HG03097 (cell line): Measurements from ENCODE around the gene SLC17A7.
"Not testable (repeated sequence)": the region's sequence is repeated elsewhere in the genome, so short reads cannot be mapped to it uniquely, and the experiment has no call there.

ENCODE experiments used
- ATAC-seq: cut with Tn5 transposase; IDR thresholded peaks from one replicate; pipeline ENCODE4 v1.9.1; 2021; ENCODE audit not compliant: unreplicated experiment, low FRiP score

Gene SLC17A7

DNA sequence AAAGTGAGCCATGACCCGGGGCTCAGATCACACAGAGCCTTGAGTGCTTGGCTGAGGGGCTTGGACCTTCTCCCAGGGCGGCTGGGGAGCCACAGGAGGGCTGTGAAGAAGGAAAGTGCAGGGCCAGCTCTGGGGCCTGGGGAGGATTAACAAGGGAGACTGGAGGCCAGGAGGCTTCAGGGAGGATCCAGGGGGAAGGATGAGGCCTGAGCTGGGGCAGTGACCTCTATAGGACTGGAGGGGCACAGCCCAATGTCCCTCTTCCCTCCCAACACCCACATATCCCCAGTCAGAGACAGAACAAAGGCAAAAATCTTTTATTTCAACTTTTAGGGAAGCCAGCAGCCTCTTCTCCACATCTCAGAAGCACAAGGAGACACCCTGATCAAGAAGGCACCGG is 4.7 kb upstream of the SLC17A7 start:
- ATAC-seq, result no peak

GRCh38 chr19:49444100-49444700 is 2.9 kb upstream of the SLC17A7 start:
- not testable (repeated sequence) for ATAC-seq

DNA sequence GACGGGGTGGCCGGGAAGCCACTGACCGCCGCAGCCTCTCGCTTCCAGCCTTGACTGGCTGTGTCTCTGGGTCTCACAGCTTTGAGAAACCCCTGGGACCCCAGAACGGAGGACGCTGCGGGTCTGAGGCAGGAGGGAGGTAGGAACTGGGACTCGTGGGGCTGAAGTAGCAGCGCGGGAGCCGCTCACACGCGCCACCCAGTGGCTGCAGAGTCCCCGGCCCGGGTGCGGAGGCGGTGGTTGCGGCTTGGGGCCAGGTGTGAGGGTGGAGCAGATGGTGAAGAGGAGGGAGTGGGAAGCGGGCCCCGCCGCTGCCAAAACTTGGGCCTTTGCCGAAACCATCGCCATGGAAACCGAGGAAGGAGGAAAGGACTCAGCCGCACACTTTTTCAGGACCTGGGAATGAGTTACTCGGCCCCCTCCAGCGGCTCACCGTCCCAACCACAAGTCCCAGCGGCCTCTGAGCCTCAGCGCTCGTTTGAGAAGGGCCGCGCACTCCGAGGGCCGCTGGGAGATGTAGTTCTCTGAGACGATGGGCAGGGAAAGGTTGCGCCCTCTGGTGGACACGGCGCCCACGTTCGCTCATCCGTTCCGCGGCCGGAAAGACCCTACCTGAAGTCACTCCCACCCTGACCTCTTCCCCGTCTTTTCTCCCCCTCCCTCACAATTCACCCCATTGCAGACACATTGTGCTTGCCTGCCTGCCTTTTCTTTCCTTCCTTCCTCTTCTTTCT is 2.2 kb upstream of the SLC17A7 start:
- ATAC-seq, result peak; percentile 73

DNA sequence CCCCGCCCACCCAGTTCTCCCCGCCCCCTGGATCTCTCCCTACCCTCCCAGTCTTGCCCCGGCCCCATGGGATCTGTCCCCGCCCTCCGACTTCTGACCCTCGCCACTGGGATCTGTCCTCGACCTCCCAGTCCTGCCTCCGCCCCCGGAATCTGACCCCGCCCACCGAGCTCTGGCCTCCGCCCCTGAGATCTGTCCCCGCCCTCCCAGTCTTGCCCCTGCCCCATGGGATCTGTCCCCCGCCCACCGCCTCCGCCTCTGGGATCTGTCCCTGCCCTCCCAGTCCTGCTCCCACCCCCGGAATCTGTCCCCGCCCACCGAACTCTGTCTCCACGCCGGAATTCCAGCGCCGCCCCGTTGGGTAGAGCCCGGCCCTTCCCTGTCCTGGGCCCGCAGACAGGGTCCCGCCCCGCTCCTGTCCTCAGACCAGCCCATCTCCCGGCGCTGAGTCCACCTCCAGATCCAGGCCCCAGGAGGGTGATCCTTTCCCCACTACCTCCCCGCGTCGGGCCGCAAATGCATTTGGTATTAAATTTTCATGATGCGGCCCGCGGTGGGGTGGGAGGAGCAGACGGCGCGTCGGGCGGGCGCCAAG is 1.5 kb upstream of the SLC17A7 start:
- ATAC-seq, result no peak

GRCh38 chr19:49442354-49442753 is 1.0 kb upstream of the SLC17A7 start:
- ATAC-seq, result no peak

DNA sequence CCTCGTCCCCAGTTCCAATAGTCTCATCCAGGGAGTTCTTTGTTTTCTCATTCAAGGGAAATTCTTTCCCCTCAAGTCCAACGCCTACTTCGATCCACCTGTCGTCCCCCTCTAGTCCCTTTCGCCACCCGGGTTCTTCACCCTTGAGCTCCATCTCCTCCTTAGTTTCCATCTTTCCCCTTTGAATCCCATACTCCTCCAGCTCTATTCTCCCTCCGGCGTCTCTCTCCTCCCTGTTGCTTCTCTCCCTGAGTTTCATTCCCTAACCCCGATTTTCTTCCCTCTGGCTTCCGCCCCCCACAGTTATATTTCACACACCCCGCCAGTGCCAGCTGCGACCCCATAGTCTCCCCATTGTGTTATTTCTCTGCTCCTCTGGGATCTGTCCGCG is 628 bp upstream of the SLC17A7 start:
- ATAC-seq, result no peak

GRCh38 chr19:49440439-49441209 is 703 bp downstream of the SLC17A7 start:
- ATAC-seq, result no peak

GRCh38 chr19:49439836-49440235 is 1.5 kb downstream of the SLC17A7 start:
- ATAC-seq, result no peak

DNA sequence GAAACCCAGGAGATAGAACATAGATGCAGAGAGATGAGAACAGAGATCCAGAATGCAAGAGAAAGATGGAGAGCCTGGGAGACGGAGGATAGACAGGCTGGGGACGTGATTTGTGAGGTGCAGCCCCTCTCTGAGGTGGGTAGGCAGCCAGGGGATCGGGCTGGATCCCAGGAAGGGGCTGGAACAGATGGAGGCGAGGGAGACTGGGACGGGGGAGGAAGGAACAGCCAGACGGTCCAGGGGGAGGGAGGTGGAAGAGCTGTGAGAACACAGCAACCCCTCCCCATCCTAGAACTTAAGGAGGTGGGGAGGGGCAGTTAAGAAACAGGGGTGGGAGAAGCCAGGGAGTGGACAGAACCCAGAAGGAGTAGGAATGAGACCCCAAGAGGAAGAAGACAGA is 3.1 kb downstream of the SLC17A7 start:
- no peak for ATAC-seq

- ATAC-seq, result no peak
These were observed 4.1 kb downstream of the SLC17A7 start for GRCh38 chr19:49437231-49437630.

DNA sequence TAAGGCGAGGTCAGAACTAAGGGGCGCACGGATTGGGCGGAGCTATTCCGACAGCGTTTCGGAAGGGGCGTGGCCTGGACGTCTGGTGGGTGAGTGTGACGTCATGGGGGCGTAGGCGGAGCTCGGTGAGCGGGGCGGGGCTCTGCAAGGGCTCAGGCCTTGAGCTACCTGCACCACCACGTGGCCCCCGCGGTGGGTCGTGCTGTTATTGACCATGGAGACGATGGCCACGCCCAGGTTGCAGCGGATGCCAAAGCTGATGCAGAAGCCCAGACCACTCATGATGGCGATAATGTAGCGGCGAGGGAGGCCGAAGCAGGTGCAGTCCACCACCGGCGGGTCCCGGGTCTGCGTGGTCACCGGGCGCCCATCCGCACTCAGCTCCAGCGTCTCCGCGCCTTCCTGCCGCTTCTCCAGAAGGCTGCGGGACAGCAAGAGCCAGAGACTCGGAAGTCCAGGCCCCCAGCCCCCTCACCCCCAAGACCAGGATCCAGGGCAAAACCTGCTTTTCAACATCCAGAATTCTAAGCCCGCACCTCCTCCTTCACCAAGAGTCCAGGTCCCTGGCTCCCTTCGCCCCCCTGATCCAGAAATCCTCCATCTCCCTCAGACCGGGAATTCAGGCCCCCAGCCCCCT is 4.8 kb downstream of the SLC17A7 start:
- ATAC-seq, result no peak

DNA sequence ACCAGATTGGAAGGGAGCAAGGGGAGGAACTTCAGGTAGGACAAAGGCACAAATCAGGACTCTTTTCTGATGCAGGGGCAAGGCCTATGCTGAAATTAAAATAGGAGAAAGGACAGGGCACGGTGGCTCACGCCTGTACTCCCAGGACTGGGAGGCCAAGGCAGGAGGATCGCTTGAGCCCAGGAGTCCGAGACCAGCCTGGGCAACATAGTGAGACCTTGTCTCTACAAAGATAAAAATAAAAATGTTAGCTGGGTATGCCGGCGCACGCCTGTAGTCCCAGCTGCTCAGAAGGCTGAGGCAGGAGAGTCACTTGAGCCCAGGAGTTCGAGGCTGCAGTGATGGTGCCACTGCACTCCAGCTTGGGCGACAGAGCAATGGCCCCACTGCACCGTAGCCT is 5.7 kb downstream of the SLC17A7 start:
- no peak for ATAC-seq

- ATAC-seq, result no peak
These were observed 6.3 kb downstream of the SLC17A7 start for GRCh38 chr19:49434907-49435583.

- no peak for ATAC-seq
These were observed 8.0 kb downstream of the SLC17A7 start for GRCh38 chr19:49433240-49433901.

DNA sequence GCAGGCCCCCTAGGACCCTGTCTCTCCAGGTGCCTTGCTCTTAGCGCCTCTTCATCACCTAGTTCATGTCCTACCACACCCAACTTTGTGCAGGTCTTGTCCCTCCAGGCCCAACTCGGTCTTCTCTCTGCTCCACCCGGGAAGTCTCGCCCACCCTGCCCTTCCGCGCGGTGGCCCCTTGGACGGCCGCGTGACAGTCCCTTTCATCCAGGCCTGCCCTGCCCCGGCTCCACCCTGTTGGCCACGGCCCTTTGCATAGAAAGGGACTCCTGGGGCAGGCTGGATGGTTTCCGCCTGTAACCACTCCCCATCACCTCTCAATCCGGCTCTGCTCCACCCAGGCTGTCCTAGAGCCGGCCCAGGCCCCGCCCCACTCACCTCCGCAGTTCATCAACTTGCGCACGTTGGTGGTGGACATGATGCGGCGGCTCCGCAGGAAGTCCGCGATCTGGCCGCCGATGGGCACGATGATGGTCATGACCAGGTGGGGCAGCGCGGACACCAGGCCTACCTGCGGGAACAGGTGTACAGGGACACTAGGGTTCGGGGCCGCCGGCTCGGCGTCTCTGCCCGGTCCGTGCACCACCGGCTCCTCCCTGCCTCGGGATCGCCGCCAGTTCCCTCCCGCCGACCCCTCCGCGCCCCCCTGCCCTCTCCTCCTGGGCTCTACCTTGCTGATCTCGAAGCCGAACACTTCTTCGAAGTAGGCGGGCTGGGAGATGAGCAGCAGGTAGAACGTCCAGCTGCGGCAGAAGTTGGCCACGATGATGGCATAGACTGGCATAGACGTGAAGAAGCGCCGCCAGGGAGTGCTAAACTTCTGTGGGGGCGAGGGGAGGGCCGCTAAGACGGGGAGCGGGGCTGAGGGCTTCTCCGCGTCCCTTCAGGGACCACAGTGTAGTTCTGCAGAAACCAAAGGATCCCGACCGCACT is 8.9 kb downstream of the SLC17A7 start:
- ATAC-seq, result no peak

DNA sequence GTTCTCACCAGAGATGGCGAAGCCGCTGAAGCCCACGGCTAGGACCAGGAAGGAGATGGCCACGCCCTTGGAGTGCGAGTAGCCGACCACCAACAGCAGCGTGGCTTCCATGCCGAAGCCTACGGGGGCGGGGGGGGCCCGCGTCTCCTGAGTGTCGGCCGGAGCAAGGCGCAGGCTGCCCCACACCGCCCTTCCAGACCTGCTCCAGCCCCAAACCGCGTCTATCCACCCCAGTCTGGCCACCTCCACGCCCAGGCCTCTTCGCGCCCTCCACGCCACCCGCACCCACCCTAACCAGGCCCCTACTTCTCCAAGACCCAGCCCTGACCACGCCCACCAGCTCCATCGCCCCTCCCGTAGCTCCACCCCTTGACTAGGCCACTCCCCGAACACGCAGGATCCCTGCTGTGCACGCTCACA is 10.0 kb downstream of the SLC17A7 start:
- ATAC-seq, result no peak

DNA sequence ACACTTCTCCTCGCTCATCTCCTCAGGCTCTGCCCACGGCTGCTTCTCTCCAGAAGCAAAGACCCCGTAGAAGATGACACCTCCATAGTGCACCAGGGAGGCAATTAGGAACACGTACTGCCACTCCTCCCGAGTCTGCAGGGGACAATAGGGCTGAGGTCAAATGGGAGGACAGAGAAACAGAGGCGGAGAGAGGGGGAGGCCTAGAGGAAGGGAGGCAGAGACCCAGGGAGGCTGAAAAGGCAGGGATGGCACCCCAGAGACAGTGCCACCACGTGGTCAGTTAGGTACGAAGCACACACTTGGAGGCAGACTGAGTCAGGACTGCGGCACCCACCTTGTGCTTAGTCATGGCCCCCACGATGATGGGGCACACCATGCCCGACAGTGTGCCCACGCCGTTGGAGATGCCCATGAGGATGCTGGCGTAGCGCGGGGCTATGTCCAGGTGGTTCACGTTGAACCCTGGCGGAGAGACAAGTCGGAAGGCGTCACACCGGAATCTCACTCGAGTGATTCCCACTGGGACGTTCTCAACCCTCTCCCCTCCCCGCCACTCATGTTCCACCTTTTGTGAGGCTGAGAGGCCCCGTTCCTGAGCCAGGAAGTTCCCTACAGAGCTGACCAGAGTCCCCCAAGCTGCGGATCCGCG is 10.5 kb downstream of the SLC17A7 start:
- no peak for ATAC-seq

GRCh38 chr19:49430172-49430677 is 11.1 kb downstream of the SLC17A7 start:
- no peak for ATAC-seq
